ENCODE measurements around the gene CTH. TPM values are rescaled to one million over a fixed set of nuclear protein-coding genes. Genes with fewer than 3 reads are reported as not detected.
"Not testable (repeated sequence)": the region's sequence is repeated elsewhere in the genome, so short reads cannot be mapped to it uniquely, and the experiment has no call there.

Gene CTH
- 2.1 TPM for total RNA-seq

GRCh38 chr1:70410604-70411359 lies at the start of gene CTH:
Gene CTH, plus strand, starts transcription at chr1:70411268. Its CDS starts 148 bp downstream, at chr1:70411416.
- peak; percentile 93 for DNase-seq

GRCh38 chr1:70361727-70362398 lies 49.2 kb upstream of the CTH start:
- DNase-seq, result peak; percentile 37

GRCh38 chr1:70364439-70364838 lies 46.6 kb upstream of the CTH start:
- no peak for DNase-seq

GRCh38 chr1:70366425-70366952 lies 44.6 kb upstream of the CTH start:
- not testable (repeated sequence) for DNase-seq

- DNase-seq, result not testable (repeated sequence)
These were observed 44.1 kb upstream of the CTH start for GRCh38 chr1:70366997-70367396.

GRCh38 chr1:70367397-70367796 lies 43.7 kb upstream of the CTH start:
- not testable (repeated sequence) for DNase-seq

- not testable (repeated sequence) for DNase-seq
These were observed 39.5 kb upstream of the CTH start for GRCh38 chr1:70371586-70371985.

GRCh38 chr1:70372426-70372825 lies 38.6 kb upstream of the CTH start:
- DNase-seq, result no peak

GRCh38 chr1:70373580-70373979 lies 37.5 kb upstream of the CTH start:
- DNase-seq, result not testable (repeated sequence)

GRCh38 chr1:70376196-70376595 lies 34.9 kb upstream of the CTH start:
- DNase-seq, result no peak

- DNase-seq, result no peak
These were observed 28.4 kb upstream of the CTH start for GRCh38 chr1:70382682-70383081.

- no peak for DNase-seq
These were observed 27.6 kb upstream of the CTH start for GRCh38 chr1:70383483-70383882.

- no peak for DNase-seq
These were observed 26.5 kb upstream of the CTH start for GRCh38 chr1:70384542-70384941.

- no peak for DNase-seq
These were observed 25.6 kb upstream of the CTH start for GRCh38 chr1:70385477-70385876.

GRCh38 chr1:70386121-70386520 lies 24.9 kb upstream of the CTH start:
- DNase-seq, result no peak

GRCh38 chr1:70387507-70387906 lies 23.6 kb upstream of the CTH start:
- DNase-seq, result no peak

- no peak for DNase-seq
These were observed 18.4 kb upstream of the CTH start for GRCh38 chr1:70392626-70393025.

- DNase-seq, result no peak
These were observed 14.5 kb upstream of the CTH start for GRCh38 chr1:70396607-70397006.

GRCh38 chr1:70397013-70397412 lies 14.1 kb upstream of the CTH start:
- no peak for DNase-seq

GRCh38 chr1:70400335-70400734 lies 10.7 kb upstream of the CTH start:
- no peak for DNase-seq

- no peak for DNase-seq
These were observed 9.1 kb upstream of the CTH start for GRCh38 chr1:70401974-70402373.

GRCh38 chr1:70403759-70404158 lies 7.3 kb upstream of the CTH start:
- DNase-seq, result no peak

GRCh38 chr1:70405780-70406416 lies 5.2 kb upstream of the CTH start:
- no peak for DNase-seq
